Neutrophil (primary cell): ENCODE results near the gene CTRL.
"Not testable (repeated sequence)": the region's sequence is repeated elsewhere in the genome, so short reads cannot be mapped to it uniquely, and the experiment has no call there.

Source experiments
- H3K27ac ChIP-seq: fragments of 200-600 bp; sonication (generic); 2 replicates; pipeline ENCODE4 v1.5.1; 2016; ENCODE audit warnings: mild to moderate bottlenecking, moderate library complexity
- H3K27me3 ChIP-seq: fragments of 200-600 bp; sonication (generic); 2 replicates; pipeline ENCODE4 v1.6.0; 2016; ENCODE audit warnings: mild to moderate bottlenecking
- H3K36me3 ChIP-seq: fragments of 200-600 bp; sonication (generic); 2 replicates; pipeline ENCODE4 v1.5.1; 2017
- H3K4me1 ChIP-seq, 2 experiments: fragments of 200-600 bp in 1 of 2; sonication (generic) in 1 of 2; 1 replicate in 1 of 2; 2 replicates in 1 of 2; pipeline versions ENCODE4 v1.5.1 to v1.6.1; 2013 to 2016; ENCODE audit warnings: low read depth in 1 of 2, low read length in 1 of 2, mild to moderate bottlenecking in 1 of 2, moderate library complexity in 1 of 2; ENCODE audit not compliant: control insufficient read depth in 1 of 2, insufficient read depth in 1 of 2
- H3K4me3 ChIP-seq, 2 experiments: fragments of 200-600 bp in 1 of 2; sonication (generic) in 1 of 2; 1 replicate in 1 of 2; 2 replicates in 1 of 2; pipeline ENCODE4 v1.5.1; 2013 to 2016; ENCODE audit warnings: low read depth in 1 of 2, low read length in 1 of 2, mild to moderate bottlenecking in 1 of 2, moderate library complexity in 1 of 2
- H3K9me3 ChIP-seq: fragments of 200-600 bp; sonication (generic); 2 replicates; pipeline ENCODE4 v1.5.1; 2016
- TF ChIP-seq, protein P1 (sequence below): fragments of 200-600 bp; sonication (generic); IDR thresholded peaks from 2 replicates; pipeline ENCODE4 v1.5.1; 2016; ENCODE audit warnings: antibody characterized with exemption

The CTRL gene

GRCh38 chr16:67915831-67916723, 15.6 kb downstream of the CTRL start:
- no peaks in the 10 kb centered on the region for H3K9me3 ChIP-seq
- TF ChIP-seq, protein P1, sequence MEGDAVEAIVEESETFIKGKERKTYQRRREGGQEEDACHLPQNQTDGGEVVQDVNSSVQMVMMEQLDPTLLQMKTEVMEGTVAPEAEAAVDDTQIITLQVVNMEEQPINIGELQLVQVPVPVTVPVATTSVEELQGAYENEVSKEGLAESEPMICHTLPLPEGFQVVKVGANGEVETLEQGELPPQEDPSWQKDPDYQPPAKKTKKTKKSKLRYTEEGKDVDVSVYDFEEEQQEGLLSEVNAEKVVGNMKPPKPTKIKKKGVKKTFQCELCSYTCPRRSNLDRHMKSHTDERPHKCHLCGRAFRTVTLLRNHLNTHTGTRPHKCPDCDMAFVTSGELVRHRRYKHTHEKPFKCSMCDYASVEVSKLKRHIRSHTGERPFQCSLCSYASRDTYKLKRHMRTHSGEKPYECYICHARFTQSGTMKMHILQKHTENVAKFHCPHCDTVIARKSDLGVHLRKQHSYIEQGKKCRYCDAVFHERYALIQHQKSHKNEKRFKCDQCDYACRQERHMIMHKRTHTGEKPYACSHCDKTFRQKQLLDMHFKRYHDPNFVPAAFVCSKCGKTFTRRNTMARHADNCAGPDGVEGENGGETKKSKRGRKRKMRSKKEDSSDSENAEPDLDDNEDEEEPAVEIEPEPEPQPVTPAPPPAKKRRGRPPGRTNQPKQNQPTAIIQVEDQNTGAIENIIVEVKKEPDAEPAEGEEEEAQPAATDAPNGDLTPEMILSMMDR, result no peak
- H3K27ac ChIP-seq, result no peak overlapping the region
- H3K27me3 ChIP-seq, result no peaks in the 10 kb centered on the region
- no peak overlapping the region for H3K4me3 ChIP-seq
- peaks cover 58% of the 10 kb centered on the region for H3K36me3 ChIP-seq
- no peaks in the 10 kb centered on the region for H3K4me1 ChIP-seq

DNA sequence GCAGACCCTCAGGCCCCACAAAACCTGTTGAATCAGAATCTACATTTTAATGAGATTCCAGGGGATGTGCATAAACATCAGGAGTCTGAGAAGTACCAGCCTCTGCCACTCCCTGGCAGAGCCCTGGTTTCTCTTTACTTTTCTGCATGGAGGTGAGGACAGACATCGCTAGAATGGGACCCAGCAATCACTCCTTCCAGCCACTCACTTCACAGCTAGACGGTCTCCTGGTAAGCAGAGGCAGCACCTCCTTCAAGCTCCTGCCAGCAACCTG, 16.2 kb downstream of the CTRL start:
- peaks cover 65% of the 10 kb centered on the region for H3K36me3 ChIP-seq
- not testable (repeated sequence) for H3K4me1 ChIP-seq, H3K27ac ChIP-seq, H3K4me3 ChIP-seq, H3K27me3 ChIP-seq, H3K9me3 ChIP-seq

DNA sequence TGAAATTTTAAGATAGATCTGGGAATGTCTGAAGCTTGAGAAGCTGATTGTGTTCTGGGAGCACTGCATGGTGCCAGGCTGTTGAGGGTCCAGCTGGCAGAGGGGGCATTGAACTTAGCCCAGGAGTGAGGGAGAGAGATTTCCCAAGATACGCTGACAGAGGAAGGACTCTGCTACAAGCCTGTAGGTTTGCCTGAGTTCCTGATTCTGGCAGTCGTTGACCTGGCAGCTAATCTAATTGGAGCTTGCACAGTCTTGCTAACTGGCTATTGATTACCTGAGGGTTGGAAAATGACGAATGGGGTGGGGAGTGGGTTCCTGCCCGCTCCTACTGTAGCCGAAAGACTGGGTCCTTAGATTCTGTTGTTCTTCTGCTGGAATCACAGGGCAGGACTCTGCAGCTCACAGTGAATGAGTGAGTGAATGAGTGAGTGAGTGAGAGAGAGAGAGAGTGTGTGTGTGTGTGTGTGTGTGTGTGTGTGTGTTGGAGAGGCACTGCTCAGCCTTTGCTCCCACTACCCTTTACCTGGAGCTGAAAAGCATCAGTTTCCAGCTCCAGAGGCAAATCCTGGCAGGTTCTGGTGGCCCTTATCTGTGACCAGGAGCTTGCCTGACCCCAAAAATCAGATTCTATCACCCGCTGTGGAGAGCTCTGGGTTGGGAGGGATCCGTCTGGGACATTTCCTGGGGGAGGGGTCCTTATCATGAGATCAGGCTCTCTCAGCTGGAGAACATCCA, 16.7 kb downstream of the CTRL start:
- no peak overlapping the region for H3K4me3 ChIP-seq
- TF ChIP-seq, protein P1, result no peak
- no peaks in the 10 kb centered on the region for H3K4me1 ChIP-seq
- H3K27ac ChIP-seq, result no peak overlapping the region
- H3K36me3 ChIP-seq, result peaks cover 69% of the 10 kb centered on the region
- no peaks in the 10 kb centered on the region for H3K9me3 ChIP-seq
- H3K27me3 ChIP-seq, result no peaks in the 10 kb centered on the region

GRCh38 chr16:67910158-67910557, 21.5 kb downstream of the CTRL start:
- Histone ChIP-seq H3K27ac (no peak overlapping the region), H3K27me3 (no peaks in the 10 kb centered on the region), H3K4me1 (no peaks in the 10 kb centered on the region), H3K9me3 (no peaks in the 10 kb centered on the region), H3K36me3 (peaks cover 46% of the 10 kb centered on the region), H3K4me3 (no peak overlapping the region)
- TF ChIP-seq, protein P1, result no peak

- no peaks in the 10 kb centered on the region for H3K4me1 ChIP-seq
- TF ChIP-seq, protein P1, result no peak
- peaks cover 42% of the 10 kb centered on the region for H3K36me3 ChIP-seq
- H3K4me3 ChIP-seq, result no peak overlapping the region
- no peaks in the 10 kb centered on the region for H3K9me3 ChIP-seq
- H3K27ac ChIP-seq, result no peak overlapping the region
- no peaks in the 10 kb centered on the region for H3K27me3 ChIP-seq
Measured at GRCh38 chr16:67909056-67909742, 22.5 kb downstream of the CTRL start.
